HG03521 (cell line): Measurements from ENCODE around the gene NUP35.

ENCODE experiments used
- ATAC-seq: cut with Tn5 transposase; IDR thresholded peaks from one replicate; pipeline ENCODE4 v1.9.1; 2021; ENCODE audit warnings: mild to moderate bottlenecking, moderate library complexity; ENCODE audit not compliant: unreplicated experiment

Gene NUP35

DNA sequence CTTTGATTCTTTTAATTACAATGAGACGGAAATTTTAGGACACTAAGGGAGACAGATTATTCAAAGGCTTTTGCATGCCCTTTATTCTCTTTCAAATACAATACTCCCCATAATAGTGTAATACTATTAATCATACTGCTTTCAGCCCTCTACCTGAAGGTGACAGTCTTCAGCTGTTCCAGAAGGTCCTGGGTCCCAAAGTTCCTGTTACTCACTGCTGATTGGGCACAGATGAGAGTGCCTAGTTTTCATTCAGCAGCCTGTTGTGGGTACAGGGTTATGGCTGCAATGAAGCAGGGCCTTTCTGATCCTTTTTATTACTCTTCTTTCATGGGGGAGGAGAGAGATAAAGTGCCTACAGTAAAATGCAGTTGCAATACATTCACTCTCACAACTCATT is 80.2 kb downstream of the NUP35 start:
- ATAC-seq = no peak

- no peak for ATAC-seq
Measured at GRCh38 chr2:183207110-183207509, 82.9 kb downstream of the NUP35 start.

- ATAC-seq = no peak
Measured at GRCh38 chr2:183209395-183210028, 85.3 kb downstream of the NUP35 start.
